ENCODE results near the gene WFDC5.

Gene WFDC5

DNA sequence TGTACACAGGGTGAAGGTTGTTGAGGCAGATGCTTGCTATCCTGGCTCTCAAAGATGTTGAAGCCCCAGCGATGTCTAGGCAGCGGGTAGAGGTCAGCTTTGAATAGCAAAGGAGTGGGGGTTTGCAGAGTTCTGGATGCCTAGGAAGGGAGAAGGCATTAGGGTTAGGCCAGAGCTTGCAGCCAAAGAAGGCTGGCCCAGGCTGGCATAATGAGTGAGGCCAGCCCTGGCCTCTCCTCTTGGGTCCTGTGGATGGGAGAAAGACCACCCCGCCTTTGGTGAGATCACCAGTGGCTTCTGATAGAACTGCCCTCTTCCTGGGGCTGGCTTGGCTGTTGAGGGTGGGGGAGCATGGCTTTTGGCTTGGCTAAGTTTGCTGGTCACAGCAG is 406 bp upstream of the WFDC5 start:
- H3K4me3 ChIP-seq (ENCODE audit: low read depth, low read length) = no peak overlapping the region
- TF ChIP-seq, protein P1, sequence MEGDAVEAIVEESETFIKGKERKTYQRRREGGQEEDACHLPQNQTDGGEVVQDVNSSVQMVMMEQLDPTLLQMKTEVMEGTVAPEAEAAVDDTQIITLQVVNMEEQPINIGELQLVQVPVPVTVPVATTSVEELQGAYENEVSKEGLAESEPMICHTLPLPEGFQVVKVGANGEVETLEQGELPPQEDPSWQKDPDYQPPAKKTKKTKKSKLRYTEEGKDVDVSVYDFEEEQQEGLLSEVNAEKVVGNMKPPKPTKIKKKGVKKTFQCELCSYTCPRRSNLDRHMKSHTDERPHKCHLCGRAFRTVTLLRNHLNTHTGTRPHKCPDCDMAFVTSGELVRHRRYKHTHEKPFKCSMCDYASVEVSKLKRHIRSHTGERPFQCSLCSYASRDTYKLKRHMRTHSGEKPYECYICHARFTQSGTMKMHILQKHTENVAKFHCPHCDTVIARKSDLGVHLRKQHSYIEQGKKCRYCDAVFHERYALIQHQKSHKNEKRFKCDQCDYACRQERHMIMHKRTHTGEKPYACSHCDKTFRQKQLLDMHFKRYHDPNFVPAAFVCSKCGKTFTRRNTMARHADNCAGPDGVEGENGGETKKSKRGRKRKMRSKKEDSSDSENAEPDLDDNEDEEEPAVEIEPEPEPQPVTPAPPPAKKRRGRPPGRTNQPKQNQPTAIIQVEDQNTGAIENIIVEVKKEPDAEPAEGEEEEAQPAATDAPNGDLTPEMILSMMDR (IDR thresholded peaks at IDR 0.05; ENCODE audit: borderline replicate concordance, insufficient read depth, low read depth, low read length) = no peak

DNA sequence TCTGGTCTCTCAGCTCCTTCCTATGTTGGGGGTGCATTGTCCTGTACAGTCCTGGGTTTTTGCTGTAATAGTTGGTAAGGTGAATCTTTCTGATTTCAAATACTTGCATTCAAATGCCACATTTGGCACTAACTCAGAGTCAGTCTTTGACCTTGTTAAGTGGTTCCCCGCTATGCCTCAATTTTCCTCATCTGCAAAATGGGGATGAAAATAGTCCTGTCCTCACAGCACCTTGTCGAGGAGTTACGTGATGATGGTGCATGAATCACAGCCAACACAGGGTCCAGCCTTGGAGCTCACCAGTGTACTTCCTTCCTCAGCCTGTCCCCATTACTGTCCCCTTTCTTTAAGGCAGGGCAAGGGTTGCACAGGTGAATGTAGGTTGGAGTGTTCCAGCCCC is 1.1 kb downstream of the WFDC5 start:
- no peak overlapping the region for H3K4me3 ChIP-seq (ENCODE audit: low read depth, low read length)
- TF ChIP-seq, protein P1 (IDR thresholded peaks at IDR 0.05; ENCODE audit: borderline replicate concordance, insufficient read depth, low read depth, low read length) = no peak

DNA sequence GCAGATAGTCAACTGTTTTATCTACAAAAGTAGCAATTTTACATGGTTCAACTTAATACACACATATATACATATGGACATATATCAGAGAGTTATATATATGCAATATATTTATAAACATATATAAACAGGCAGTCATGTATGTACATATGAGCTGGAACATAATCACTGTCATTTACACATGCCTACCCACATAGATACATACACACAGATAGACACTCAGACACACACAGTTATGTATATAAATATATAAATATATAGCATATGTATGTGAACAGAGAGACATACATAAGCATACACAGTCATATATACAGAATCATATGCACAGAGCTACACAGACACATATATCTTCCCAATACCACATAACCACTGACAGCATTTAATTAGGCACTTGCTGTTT is 2.2 kb downstream of the WFDC5 start:
- TF ChIP-seq, protein P1 (IDR thresholded peaks at IDR 0.05; ENCODE audit: borderline replicate concordance, insufficient read depth, low read depth, low read length) = no peak
- no peak overlapping the region for H3K4me3 ChIP-seq (ENCODE audit: low read depth, low read length)

DNA sequence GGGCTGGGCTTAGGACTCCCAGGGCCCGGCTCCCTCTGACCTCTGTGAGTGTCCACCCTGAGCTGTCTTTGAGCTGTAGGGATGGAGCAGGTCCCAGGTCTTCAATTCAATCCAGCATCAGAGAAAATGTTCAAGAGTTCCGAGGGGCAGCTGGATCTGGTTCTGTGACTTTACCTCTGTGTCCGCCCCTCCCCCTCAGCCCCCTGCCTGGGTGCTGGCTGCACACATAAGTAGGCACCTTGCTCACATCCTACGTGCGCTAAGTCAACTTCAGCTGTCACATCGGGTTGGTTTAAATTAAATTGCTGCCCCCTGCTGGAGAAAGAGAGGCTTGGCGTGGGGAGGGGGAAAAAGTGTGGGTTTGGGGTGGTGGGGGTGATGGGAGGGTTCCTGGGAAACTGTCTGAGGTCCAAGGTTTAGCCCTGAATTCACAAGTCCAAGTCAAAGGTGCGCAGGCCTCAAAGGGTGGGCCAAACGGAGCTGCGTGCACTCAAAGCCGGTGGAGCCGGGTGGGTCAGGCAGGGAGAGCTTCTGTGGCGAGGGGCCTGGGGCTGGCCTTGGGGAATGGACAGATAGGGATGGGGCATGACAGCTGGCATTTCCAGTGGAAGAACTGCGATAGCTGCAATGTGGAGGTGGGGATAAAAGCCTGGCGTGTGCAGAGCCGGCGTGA is 3.0 kb downstream of the WFDC5 start:
- TF ChIP-seq, protein P1 (IDR thresholded peaks at IDR 0.05; ENCODE audit: borderline replicate concordance, insufficient read depth, low read depth, low read length) = peak; percentile 55; the same call in 1 of the 2 replicates
- no peak overlapping the region for H3K4me3 ChIP-seq (ENCODE audit: low read depth, low read length)

DNA sequence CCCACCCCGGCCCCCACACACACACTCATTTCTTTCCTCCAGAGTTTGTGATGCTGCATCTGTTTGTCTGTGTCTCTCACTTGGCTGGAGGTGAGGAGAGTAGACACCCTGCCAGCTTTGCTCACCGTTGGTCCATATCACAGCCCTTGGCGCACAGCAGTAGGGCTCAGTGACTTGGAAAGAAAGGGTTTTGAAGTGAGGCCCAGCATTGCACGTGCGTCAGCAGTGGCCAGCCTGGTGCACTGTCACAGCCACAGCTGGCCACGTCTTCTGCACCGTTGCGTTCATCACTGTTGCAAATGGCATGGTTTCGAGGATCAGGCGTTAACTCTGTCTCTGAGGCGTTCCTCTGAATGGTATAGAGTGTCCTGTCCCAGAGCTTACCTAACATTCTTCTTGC is 3.7 kb downstream of the WFDC5 start:
- no peak overlapping the region for H3K4me3 ChIP-seq (ENCODE audit: low read depth, low read length)
- TF ChIP-seq, protein P1 (IDR thresholded peaks at IDR 0.05; ENCODE audit: borderline replicate concordance, insufficient read depth, low read depth, low read length) = no peak

DNA sequence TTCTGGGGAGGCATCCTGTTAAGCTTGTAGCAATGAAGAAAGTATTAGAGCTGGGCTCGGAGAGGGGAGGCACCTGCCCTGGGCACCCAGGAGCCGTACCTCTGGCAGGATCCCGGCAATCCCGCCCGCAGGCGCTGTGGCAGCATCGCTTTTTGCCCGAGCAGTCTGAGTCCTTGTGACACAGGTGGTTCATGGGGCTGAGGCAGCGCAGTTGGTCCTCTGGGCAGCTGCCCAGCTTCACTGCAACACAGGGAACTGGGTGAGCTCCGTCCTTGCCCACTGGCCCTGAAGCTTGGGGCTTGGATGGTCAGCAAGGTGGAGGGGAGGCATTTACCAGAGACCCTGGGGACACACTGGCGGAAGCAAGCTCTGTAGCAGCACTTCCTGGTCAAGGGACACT is 4.7 kb downstream of the WFDC5 start:
- H3K4me3 ChIP-seq (ENCODE audit: low read depth, low read length) = no peak overlapping the region
- TF ChIP-seq, protein P1 (IDR thresholded peaks at IDR 0.05; ENCODE audit: borderline replicate concordance, insufficient read depth, low read depth, low read length) = no peak

DNA sequence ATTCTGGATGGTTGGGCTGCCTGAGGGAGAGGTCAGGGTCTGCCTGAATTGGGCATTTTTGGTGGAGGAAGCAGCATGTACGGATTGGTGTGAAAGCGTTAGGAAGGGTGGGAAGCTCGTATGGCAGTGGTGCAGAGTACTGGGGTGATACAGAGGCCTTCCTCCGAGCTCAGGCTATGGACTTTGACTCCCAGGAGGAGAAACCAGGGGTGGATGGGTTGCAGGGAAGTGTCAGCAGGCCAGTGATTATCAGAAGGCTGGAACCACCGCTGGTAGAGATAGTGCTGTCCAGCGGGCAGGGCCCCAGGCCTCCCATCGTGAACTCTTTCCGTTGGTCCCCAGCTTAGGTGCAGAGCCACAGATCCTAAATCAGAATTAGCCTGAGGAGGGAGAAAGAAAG is 5.3 kb downstream of the WFDC5 start:
- TF ChIP-seq, protein P1 (IDR thresholded peaks at IDR 0.05; ENCODE audit: borderline replicate concordance, insufficient read depth, low read depth, low read length) = no peak
- H3K4me3 ChIP-seq (ENCODE audit: low read depth, low read length) = no peak overlapping the region
